ENCODE measurements around the gene PHLPP2. TPM values are rescaled to one million over a fixed set of nuclear protein-coding genes. Genes with fewer than 3 reads are reported as not detected.
"Not testable (repeated sequence)": the region's sequence is repeated elsewhere in the genome, so short reads cannot be mapped to it uniquely, and the experiment has no call there.

Gene PHLPP2
- polyA plus RNA-seq, 3 donors = 8.5 to 9.5 (median 8.9) TPM

GRCh38 chr16:71723537-71724319, 773 bp downstream of the PHLPP2 start:
- peak in 10 of 11 donors; percentile 38 to 74 (median 61) for DNase-seq (ENCODE audit: extremely low read depth in 1 of 11, low read depth in 9 of 11, low spot score in 4 of 11)

DNA sequence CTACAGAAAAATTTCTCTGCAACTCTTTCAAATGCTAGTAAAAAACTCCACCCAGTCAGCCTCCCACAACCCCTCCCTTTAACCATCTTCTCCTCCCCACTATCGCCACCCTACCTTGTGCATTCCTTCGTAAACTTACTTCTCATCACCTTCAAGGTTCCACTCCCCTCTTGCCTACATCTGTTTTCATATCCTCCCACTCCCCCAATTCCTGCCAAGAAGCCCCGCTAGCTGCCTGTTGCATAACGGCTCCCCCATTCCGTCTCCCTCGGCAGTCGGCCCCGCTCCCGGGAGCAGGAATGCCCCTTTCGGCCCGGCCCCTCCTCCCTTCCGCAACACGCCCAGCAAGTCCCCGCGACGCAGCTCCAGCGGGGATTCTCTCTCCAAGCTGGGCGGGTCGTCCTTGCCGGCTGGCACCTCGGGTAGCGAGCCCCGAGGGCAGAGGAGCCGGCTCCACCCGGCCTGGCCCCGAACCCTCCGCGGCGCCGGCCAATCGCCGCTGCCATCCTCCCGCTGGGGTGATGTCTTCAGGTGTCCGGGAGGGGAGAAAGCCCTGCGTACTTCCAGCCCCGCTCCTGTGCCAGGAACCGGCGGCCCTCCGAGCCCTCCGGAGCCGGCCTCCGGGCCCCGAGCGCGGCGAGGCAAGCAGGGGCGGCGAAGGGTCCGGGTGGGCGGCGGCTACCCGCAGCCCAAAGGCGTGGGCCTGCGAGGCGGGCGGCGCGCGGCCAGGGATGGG, 1.5 kb downstream of the PHLPP2 start:
- DNase-seq (ENCODE audit: extremely low read depth in 1 of 11, low read depth in 9 of 11, low spot score in 4 of 11) = peak in 10 of 11 donors; percentile 36 to 69 (median 54)

DNA sequence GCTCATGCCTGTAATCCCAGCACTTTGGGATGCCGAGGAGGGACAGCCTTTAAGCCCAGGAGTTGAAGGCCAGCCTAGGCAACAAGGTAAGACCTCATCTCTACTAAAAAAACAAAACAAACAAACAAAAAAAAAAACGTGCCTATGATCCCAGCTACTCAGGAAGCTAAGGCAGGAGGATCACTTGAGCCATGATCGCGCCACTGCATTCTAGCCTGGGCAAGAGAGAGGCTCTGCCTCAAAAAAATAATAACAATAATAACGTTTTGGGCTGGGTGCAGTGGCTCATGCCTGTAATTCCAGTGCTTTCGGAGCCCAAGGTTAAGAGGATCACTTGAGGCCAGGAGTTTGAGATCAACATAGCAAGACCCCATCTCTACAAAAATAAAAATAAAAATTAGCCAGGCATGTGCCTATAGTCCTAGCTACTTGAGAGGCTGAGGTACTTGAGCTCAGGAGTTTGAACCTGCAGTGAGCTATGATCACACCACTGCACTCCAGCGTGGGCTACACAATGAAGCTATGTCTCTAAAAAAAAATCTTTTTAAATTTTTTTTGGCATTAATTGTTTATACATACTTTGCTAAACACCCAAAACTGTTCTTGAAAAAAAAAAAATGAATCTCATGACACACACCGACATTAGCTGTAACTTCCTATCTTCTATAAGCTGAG, 3.3 kb downstream of the PHLPP2 start:
- no peak for DNase-seq (ENCODE audit: extremely low read depth in 1 of 11, low read depth in 9 of 11, low spot score in 4 of 11)

DNA sequence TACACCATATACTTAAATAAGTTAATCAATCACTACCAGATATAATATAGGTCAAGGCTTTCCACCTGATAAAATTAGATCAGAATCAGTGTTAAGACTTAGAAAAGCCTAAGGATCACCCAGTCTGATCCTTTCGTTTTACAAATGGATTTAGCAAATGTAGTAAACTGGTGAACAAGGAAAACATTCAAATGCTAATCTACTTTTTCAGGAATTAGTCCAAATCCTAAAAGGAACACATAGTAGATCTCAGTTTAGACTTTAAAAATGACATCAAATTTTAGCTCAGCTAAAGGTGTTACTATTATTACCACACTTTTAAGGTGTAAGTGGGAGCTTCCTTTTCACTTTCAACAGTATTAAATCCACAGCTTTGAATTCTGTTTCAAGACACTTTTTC, 12.0 kb downstream of the PHLPP2 start:
- DNase-seq (ENCODE audit: extremely low read depth in 1 of 11, low read depth in 9 of 11, low spot score in 4 of 11) = no peak

DNA sequence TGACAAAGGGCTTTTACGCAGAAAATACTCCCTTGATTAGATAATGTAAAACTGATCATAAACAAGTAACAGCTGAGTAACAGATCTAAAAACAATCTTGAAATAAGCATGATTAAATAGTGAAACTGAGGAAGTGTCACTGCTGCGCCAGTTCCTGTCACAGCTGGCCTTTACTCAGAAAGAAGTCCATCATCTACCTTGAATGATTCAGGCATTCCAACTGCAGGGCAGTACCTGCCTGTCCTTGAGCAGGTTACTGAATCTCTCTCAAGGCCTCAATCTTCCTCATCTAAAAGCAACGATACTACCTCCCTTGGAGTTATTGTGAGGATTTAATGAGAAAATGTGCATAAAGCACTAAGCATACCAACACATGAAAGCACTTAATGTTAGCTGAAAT, 12.7 kb downstream of the PHLPP2 start:
- DNase-seq (ENCODE audit: extremely low read depth in 1 of 11, low read depth in 9 of 11, low spot score in 4 of 11) = no peak

DNA sequence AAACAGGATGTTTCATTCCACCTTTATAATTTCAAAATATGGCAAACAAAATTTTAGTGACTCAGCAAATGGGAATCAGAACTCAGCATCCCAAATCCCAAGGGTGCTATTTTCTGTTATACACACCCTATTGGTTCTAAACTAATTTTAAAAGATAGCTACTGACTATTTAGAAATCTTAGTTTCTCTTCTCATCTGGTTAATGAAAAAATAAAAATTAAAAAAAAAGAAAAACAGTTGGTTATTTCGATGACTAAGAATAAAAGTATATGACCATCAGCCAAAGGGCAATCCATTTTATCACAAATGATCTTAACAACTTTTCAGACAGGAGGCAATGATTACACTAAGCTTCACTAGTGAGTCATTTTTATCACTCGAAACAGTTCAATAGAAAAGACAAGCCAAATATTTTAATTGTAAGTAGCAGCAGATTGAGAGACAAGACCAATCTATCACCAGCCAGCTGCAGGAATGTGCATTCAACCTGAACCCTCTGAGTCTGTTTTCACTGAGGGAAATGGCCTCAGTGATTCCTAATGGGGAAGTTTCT, 15.2 kb downstream of the PHLPP2 start:
- DNase-seq (ENCODE audit: extremely low read depth in 1 of 11, low read depth in 9 of 11, low spot score in 4 of 11) = no peak

GRCh38 chr16:71708696-71709095, 15.8 kb downstream of the PHLPP2 start:
- DNase-seq (ENCODE audit: extremely low read depth in 1 of 11, low read depth in 9 of 11, low spot score in 4 of 11) = no peak

- DNase-seq (ENCODE audit: extremely low read depth in 1 of 11, low read depth in 9 of 11, low spot score in 4 of 11) = no peak
These were observed 17.3 kb downstream of the PHLPP2 start for GRCh38 chr16:71707199-71707598.

GRCh38 chr16:71706046-71706445, 18.5 kb downstream of the PHLPP2 start:
- no peak for DNase-seq (ENCODE audit: extremely low read depth in 1 of 11, low read depth in 9 of 11, low spot score in 4 of 11)

- DNase-seq (ENCODE audit: extremely low read depth in 1 of 11, low read depth in 9 of 11, low spot score in 4 of 11) = no peak
These were observed 21.2 kb downstream of the PHLPP2 start for GRCh38 chr16:71703333-71703732.

DNA sequence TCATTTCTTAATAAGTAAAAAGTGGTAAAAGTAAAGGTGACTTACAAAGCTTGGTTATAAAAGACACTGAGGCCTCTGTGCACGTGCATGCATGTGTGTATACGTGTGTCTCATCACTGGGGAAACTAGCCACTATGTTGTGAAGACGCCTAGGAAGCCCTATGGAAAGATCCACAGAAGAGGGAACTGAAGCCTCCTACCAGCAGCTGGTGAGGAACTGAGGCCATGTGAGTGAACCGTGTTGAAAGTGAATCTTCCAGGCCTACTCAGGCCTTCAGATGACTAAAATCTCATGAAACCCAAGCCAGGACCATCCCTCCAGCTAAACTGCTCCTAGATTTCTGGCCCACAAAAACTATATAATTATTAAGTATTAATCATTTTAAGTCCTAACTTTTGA, 23.7 kb downstream of the PHLPP2 start:
- no peak for DNase-seq (ENCODE audit: extremely low read depth in 1 of 11, low read depth in 9 of 11, low spot score in 4 of 11)

GRCh38 chr16:71698491-71698890, 26.0 kb downstream of the PHLPP2 start:
- DNase-seq (ENCODE audit: extremely low read depth in 1 of 11, low read depth in 9 of 11, low spot score in 4 of 11) = no peak

DNA sequence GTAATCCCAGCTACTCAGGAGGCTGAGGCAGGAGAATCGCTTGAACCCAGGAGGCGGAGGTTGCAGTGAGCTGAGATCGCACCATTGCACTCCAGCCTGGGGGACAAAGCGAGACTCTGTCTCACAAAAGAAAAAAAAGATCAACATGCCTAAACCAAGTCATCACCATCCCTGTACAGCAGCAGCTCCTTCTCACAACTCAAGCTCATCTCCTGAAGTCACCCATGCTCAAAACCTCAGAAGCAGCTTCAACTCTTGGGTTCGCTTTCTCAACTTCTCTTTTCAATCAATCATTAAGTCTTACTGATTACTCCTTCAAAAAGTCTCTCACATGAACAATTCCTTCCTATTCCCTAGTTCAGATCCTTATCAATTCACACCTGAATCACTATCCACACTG, 31.3 kb downstream of the PHLPP2 start:
- DNase-seq (ENCODE audit: extremely low read depth in 1 of 11, low read depth in 9 of 11, low spot score in 4 of 11) = no peak

DNA sequence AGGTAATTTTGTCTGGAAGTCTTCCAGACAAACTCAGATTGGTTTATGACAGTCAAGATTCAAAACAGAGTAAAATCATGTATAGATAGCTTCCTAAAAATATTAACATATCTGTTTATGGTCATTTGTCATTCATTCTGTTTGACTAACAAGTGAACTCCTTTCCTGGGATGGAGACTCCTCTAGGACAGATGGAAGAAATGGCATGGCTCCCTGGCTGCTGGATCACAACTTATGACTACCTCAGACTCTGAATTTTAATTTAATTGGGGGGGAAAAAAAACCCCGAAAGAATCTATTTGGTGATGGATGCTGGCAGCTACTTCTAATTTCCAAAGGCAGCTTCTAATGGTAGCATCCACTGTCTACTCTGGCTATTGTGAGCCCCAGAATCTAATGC, 34.6 kb downstream of the PHLPP2 start:
- no peak for DNase-seq (ENCODE audit: extremely low read depth in 1 of 11, low read depth in 9 of 11, low spot score in 4 of 11)

GRCh38 chr16:71687861-71688260, 36.6 kb downstream of the PHLPP2 start:
- no peak for DNase-seq (ENCODE audit: extremely low read depth in 1 of 11, low read depth in 9 of 11, low spot score in 4 of 11)

GRCh38 chr16:71684280-71684679, 40.2 kb downstream of the PHLPP2 start:
- DNase-seq (ENCODE audit: extremely low read depth in 1 of 11, low read depth in 9 of 11, low spot score in 4 of 11) = not testable (repeated sequence)

GRCh38 chr16:71681360-71681759, 43.1 kb downstream of the PHLPP2 start:
- DNase-seq (ENCODE audit: extremely low read depth in 1 of 11, low read depth in 9 of 11, low spot score in 4 of 11) = no peak

GRCh38 chr16:71676236-71676635, 48.3 kb downstream of the PHLPP2 start:
- no peak for DNase-seq (ENCODE audit: extremely low read depth in 1 of 11, low read depth in 9 of 11, low spot score in 4 of 11)

DNA sequence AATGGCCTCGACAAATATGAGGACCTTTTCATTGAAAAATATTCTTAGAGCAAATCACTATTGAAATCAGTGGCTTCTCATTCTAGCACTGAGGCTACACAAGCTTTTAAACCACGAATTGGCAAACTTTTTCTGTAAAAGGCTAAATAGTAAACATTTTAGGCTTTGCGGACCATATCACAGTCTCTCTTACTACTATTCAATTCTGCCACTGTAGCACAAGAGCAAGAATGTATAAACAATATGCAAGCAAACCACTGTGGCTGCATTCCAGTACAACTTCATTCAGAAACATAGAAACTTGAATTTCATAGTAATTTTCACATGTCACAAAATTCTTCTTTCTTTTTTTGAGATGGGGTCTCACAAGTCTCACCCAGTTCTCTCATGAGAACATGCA, 49.1 kb downstream of the PHLPP2 start:
- no peak for DNase-seq (ENCODE audit: extremely low read depth in 1 of 11, low read depth in 9 of 11, low spot score in 4 of 11)

DNA sequence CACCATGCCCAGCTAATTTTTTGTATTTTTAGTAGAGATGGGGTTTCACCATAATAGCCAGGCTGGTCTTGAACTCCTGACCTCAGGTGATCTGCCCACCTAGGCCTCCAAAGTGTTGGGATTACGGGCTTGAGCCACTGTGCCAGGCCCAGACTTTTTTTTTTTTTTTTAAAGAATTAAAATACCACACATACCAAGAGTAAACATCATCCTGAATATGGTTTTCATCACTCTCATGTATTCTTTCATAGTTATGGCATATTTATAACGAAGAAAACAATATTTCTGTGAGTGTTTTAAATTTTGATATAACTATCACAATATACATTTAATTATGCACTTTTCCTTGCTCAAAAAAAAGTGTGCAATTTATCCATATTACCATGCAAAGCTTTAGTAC, 50.3 kb downstream of the PHLPP2 start:
- DNase-seq (ENCODE audit: extremely low read depth in 1 of 11, low read depth in 9 of 11, low spot score in 4 of 11) = no peak

All from renal cortex interstitium (tissue), 11 donors.